GM12864 (cell line): ENCODE data around the gene SLC1A2.
A peak's percentile ranks its signal among the peaks of the same experiment; 100 is the strongest.

Experiments
- DNase-seq: peaks from one replicate; pipeline ENCODE4 v3.0.0-alpha.2; 2011; ENCODE audit warnings: low read depth
- H3K4me3 ChIP-seq: 2 replicates; pipeline ENCODE4 v1.5.1; 2011; ENCODE audit warnings: mild to moderate bottlenecking, low read depth, low read length, control low read depth
- CTCF ChIP-seq: IDR thresholded peaks from 2 replicates; pipeline ENCODE4 v1.5.1; 2011; ENCODE audit warnings: low read depth, mild to moderate bottlenecking, moderate library complexity, low read length, control low read depth, inconsistent platforms; ENCODE audit errors: missing control alignments

The SLC1A2 gene

GRCh38 chr11:35414311-35414710, 5.0 kb downstream of the SLC1A2 start:
- no peak for TF ChIP-seq CTCF
- H3K4me3 ChIP-seq = no peak overlapping the region
- DNase-seq = no peak

- no peak for DNase-seq
- no peak for TF ChIP-seq CTCF
- no peak overlapping the region for H3K4me3 ChIP-seq
Observed at GRCh38 chr11:35413598-35413997, 5.8 kb downstream of the SLC1A2 start.

- TF ChIP-seq CTCF = peak; percentile 53
- DNase-seq = no peak
Observed at GRCh38 chr11:35412285-35412684, 7.1 kb downstream of the SLC1A2 start.

GRCh38 chr11:35407041-35407440, 12.3 kb downstream of the SLC1A2 start:
- no peak for DNase-seq
- no peak for TF ChIP-seq CTCF
- no peak overlapping the region for H3K4me3 ChIP-seq

More at GRCh38 chr11:35412285-35412684, 7.1 kb downstream of the SLC1A2 start:
- no peak overlapping the region for H3K4me3 ChIP-seq

- no peak for DNase-seq
- peak; percentile 49 for TF ChIP-seq CTCF
- H3K4me3 ChIP-seq = no peak overlapping the region
Observed at GRCh38 chr11:35404388-35404775, 15.0 kb downstream of the SLC1A2 start.

GRCh38 chr11:35403765-35404387, 15.5 kb downstream of the SLC1A2 start:
- DNase-seq = no peak
- no peak overlapping the region for H3K4me3 ChIP-seq
- TF ChIP-seq CTCF = no peak
